Measurements from ENCODE around the gene TERT.
"Not testable (repeated sequence)": the region's sequence is repeated elsewhere in the genome, so short reads cannot be mapped to it uniquely, and the experiment has no call there.

The TERT gene

DNA sequence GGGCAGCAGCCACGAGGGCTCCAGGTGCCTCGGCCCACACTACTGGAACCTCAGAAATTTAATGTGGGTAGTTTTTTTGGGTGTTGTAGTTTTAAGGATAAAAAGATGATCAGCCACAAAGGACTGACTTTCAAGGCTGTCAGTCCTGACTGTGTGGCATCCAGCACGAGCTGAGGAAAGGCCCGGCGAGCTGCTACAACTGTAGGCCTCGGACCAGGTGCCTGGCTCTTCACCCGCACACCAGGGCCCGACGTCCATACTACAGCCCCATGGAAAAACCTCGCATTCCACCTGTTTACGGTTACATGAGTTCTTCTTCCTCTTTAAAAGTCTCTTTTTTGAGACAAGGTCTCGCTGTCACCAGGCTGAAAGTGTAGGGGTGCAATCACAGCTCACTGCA lies 47.4 kb upstream of the TERT start:
- Histone ChIP-seq H4K20me1 (ENCODE audit: insufficient read depth, low read length) (peaks cover 56% of the 10 kb centered on the region), H3K27ac (ENCODE audit: low read length) (peak overlapping the region; percentile 55; the same call in 1 of the 2 replicates), H3K4me1 (ENCODE audit: insufficient read depth, low read length) (peaks cover 58% of the 10 kb centered on the region), H2AFZ (ENCODE audit: low read depth, low read length) (no peak overlapping the region), H3K4me3 (ENCODE audit: low read depth in 1 of 2, low read length in 2 of 2) (no peak overlapping the region; a peak in 1 of 4 replicates), H3K9ac (ENCODE audit: low read depth, low read length) (peak overlapping the region; percentile 86), H3K9me3 (ENCODE audit: insufficient read depth, low read length, severe bottlenecking) (no peaks in the 10 kb centered on the region), H3K4me2 (ENCODE audit: insufficient read depth, low read length) (peak overlapping the region; percentile 87), H3K27me3 (ENCODE audit: insufficient read depth, low read length, poor library complexity) (no peaks in the 10 kb centered on the region), H3K79me2 (ENCODE audit: insufficient read depth, low read length) (peaks cover 82% of the 10 kb centered on the region), H3K36me3 (ENCODE audit: insufficient read depth, low read length) (peaks cover 68% of the 10 kb centered on the region)
- ATAC-seq (ENCODE audit: insufficient read depth, low read depth), result no peak
- TF ChIP-seq, protein P1, sequence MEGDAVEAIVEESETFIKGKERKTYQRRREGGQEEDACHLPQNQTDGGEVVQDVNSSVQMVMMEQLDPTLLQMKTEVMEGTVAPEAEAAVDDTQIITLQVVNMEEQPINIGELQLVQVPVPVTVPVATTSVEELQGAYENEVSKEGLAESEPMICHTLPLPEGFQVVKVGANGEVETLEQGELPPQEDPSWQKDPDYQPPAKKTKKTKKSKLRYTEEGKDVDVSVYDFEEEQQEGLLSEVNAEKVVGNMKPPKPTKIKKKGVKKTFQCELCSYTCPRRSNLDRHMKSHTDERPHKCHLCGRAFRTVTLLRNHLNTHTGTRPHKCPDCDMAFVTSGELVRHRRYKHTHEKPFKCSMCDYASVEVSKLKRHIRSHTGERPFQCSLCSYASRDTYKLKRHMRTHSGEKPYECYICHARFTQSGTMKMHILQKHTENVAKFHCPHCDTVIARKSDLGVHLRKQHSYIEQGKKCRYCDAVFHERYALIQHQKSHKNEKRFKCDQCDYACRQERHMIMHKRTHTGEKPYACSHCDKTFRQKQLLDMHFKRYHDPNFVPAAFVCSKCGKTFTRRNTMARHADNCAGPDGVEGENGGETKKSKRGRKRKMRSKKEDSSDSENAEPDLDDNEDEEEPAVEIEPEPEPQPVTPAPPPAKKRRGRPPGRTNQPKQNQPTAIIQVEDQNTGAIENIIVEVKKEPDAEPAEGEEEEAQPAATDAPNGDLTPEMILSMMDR (IDR thresholded peaks at IDR 0.05; ENCODE audit: borderline replicate concordance, extremely low read depth, low read length, poor library complexity, severe bottlenecking), result no peak
- no peak for TF ChIP-seq EZH2 (IDR thresholded peaks at IDR 0.05; ENCODE audit: borderline replicate concordance, low read depth, low read length, severe bottlenecking)
- DNase-seq, result no peak

DNA sequence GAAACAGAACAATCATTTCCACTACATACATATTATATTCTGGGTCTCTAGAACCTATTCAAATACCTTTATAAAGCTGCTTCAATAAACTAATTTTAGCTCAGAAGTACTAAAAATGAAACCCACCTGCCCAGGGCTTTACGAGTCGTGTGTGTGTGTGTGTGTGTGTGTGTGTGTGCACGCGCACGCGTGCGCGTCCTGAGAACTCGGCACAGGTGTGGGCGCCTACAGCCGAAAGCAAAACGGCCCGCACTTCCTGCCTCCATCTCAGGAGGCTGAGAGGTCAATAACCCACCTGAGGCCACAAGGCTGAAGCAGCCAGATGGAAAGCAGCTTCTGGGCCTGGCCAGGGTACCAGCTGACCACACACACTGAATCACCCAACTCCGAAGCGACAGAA lies 47.0 kb upstream of the TERT start:
- Histone ChIP-seq H2AFZ (ENCODE audit: low read depth, low read length) (no peak overlapping the region), H3K79me2 (ENCODE audit: insufficient read depth, low read length) (peaks cover 86% of the 10 kb centered on the region), H3K9me3 (ENCODE audit: insufficient read depth, low read length, severe bottlenecking) (no peaks in the 10 kb centered on the region), H3K4me1 (ENCODE audit: insufficient read depth, low read length) (peaks cover 58% of the 10 kb centered on the region), H3K4me3 (ENCODE audit: low read depth in 1 of 2, low read length in 2 of 2) (no peak overlapping the region), H3K36me3 (ENCODE audit: insufficient read depth, low read length) (peaks cover 72% of the 10 kb centered on the region), H3K27me3 (ENCODE audit: insufficient read depth, low read length, poor library complexity) (no peaks in the 10 kb centered on the region), H3K4me2 (ENCODE audit: insufficient read depth, low read length) (peak overlapping the region; percentile 87), H3K27ac (ENCODE audit: low read length) (peak overlapping the region; percentile 55; the same call in 1 of the 2 replicates), H4K20me1 (ENCODE audit: insufficient read depth, low read length) (peaks cover 60% of the 10 kb centered on the region), H3K9ac (ENCODE audit: low read depth, low read length) (peak overlapping the region; percentile 86; the same call in 1 of the 2 replicates)
- TF ChIP-seq, protein P1 (IDR thresholded peaks at IDR 0.05; ENCODE audit: borderline replicate concordance, extremely low read depth, low read length, poor library complexity, severe bottlenecking), result no peak
- no peak for TF ChIP-seq EZH2 (IDR thresholded peaks at IDR 0.05; ENCODE audit: borderline replicate concordance, low read depth, low read length, severe bottlenecking)
- ATAC-seq (ENCODE audit: insufficient read depth, low read depth) (no peak), DNase-seq (no peak)

DNA sequence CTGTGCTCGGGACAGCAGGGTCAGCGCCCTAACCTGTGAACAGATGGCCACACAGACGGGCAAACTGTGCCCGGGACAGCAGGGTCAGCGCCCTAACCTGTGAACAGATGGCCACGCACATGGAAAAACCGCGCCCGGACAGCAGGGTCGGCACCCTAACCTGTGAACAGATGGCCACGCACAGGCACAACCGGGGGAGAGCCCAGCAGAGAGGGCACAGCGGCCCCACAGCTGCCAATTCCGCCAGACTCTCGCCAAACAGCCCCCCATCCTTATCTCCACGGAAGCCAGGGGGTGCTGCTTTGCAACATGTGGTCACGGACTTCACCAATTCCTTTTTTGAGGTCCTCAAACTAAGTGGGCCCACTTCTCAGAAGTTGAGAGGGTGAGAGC lies 44.9 kb upstream of the TERT start:
- not testable (repeated sequence) for H2AFZ ChIP-seq (ENCODE audit: low read depth, low read length); H3K4me3 ChIP-seq (ENCODE audit: low read depth in 1 of 2, low read length in 2 of 2); DNase-seq; H3K9ac ChIP-seq (ENCODE audit: low read depth, low read length); ATAC-seq (ENCODE audit: insufficient read depth, low read depth); H3K27me3 ChIP-seq (ENCODE audit: insufficient read depth, low read length, poor library complexity); H3K9me3 ChIP-seq (ENCODE audit: insufficient read depth, low read length, severe bottlenecking)
- Histone ChIP-seq H3K4me2 (ENCODE audit: insufficient read depth, low read length) (peak overlapping the region; percentile 41; the same call in 1 of the 2 replicates), H3K4me1 (ENCODE audit: insufficient read depth, low read length) (peaks cover 45% of the 10 kb centered on the region), H4K20me1 (ENCODE audit: insufficient read depth, low read length) (peaks cover 81% of the 10 kb centered on the region), H3K79me2 (ENCODE audit: insufficient read depth, low read length) (peaks cover 93% of the 10 kb centered on the region), H3K27ac (ENCODE audit: low read length) (peak overlapping the region; percentile 20), H3K36me3 (ENCODE audit: insufficient read depth, low read length) (peaks cover 92% of the 10 kb centered on the region)

DNA sequence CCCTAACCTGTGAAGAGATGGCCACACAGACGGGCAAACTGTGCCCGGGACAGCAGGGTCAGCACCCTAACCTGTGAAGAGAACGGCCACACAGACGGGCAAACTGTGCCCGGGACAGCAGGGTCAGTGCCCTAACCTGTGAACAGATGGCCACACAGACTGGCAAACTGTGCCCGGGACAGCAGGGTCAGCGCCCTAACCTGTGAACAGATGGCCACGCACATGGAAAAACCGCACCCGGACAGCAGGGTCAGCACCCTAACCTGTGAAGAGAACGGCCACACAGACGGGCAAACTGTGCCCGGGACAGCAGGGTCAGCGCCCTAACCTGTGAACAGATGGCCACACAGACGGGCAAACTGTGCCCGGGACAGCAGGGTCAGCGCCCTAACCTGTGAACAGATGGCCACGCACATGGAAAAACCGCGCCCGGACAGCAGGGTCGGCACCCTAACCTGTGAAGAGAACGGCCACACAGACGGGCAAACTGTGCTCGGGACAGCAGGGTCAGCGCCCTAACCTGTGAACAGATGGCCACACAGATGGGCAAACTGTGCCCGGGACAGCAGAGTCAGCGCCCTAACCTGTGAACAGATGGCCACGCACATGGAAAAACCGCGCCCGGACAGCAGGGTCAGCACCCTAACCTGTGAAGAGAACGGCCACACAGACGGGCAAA lies 44.4 kb upstream of the TERT start:
- not testable (repeated sequence) for H3K4me2 ChIP-seq (ENCODE audit: insufficient read depth, low read length); H3K9me3 ChIP-seq (ENCODE audit: insufficient read depth, low read length, severe bottlenecking); H3K4me3 ChIP-seq (ENCODE audit: low read depth in 1 of 2, low read length in 2 of 2); H3K9ac ChIP-seq (ENCODE audit: low read depth, low read length); H3K27ac ChIP-seq (ENCODE audit: low read length); H2AFZ ChIP-seq (ENCODE audit: low read depth, low read length); DNase-seq; H3K27me3 ChIP-seq (ENCODE audit: insufficient read depth, low read length, poor library complexity); ATAC-seq (ENCODE audit: insufficient read depth, low read depth)
- H3K79me2 ChIP-seq (ENCODE audit: insufficient read depth, low read length), result peaks cover 94% of the 10 kb centered on the region
- peaks cover 98% of the 10 kb centered on the region for H3K36me3 ChIP-seq (ENCODE audit: insufficient read depth, low read length)
- H4K20me1 ChIP-seq (ENCODE audit: insufficient read depth, low read length), result peaks cover 83% of the 10 kb centered on the region
- peaks cover 45% of the 10 kb centered on the region for H3K4me1 ChIP-seq (ENCODE audit: insufficient read depth, low read length)
